ENCODE results near the gene LACTB. TPM values are rescaled to one million over a fixed set of nuclear protein-coding genes. Genes with fewer than 3 reads are reported as not detected.

The LACTB gene
- total RNA-seq, 4 donors from 2014 or later: 9.0 to 18.4 (median 16.5) TPM

- Histone ChIP-seq H3K27ac (no peak overlapping the region), H3K27me3 (no peaks in the 10 kb centered on the region), H3K4me3 (no peak overlapping the region), H3K4me1 (peaks cover 0 to 14% (median 8%) of the 10 kb centered on the region in 4 donors), H3K36me3 (no peaks in the 10 kb centered on the region), H3K9me3 (no peaks in the 10 kb centered on the region)
- WGBS, 2 donors: 93 to 96% methylated on average over 1 of the region's 1 CpG
- DNase-seq (ENCODE audit: low spot score in 2 of 2): no peak
- TF ChIP-seq CTCF (IDR thresholded peaks at IDR 0.05): no peak
- no peak for TF ChIP-seq POLR2A (IDR thresholded peaks at IDR 0.05)
- TF ChIP-seq EP300 (IDR thresholded peaks at IDR 0.05): no peak
These were observed 36.9 kb upstream of the LACTB start for GRCh38 chr15:63084806-63085205.

DNA sequence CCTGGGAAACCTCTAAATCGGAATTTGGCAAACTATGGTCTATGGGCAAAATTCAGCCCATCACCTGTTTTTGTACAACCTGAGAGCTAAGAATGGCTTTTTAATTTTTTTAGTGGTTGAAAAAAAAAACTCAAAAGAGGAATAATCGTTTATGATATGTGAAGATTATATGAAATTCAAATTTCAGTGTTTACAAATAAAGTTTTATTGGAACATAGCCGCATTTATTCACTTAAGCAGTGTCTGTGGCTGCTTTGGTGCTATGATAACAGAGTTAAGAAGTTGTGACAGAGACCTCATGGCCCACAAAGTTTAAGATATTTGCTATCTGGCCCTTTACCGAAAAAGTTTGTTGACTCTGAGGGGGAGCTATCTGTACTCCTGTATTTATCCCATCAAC lies 36.4 kb upstream of the LACTB start:
- Histone ChIP-seq H3K27me3 (no peaks in the 10 kb centered on the region), H3K4me3 (no peak overlapping the region), H3K9me3 (no peaks in the 10 kb centered on the region), H3K4me1 (peaks cover 0 to 14% (median 8%) of the 10 kb centered on the region in 4 donors), H3K36me3 (no peaks in the 10 kb centered on the region), H3K27ac (no peak overlapping the region)
- no peak for DNase-seq (ENCODE audit: low spot score in 2 of 2)
- no peak for TF ChIP-seq POLR2A (IDR thresholded peaks at IDR 0.05)
- TF ChIP-seq CTCF (IDR thresholded peaks at IDR 0.05): no peak
- TF ChIP-seq EP300 (IDR thresholded peaks at IDR 0.05): no peak
- 92 to 93% methylated on average over 4 of the region's 4 CpGs for WGBS, 2 donors

GRCh38 chr15:63086271-63086670 lies 35.4 kb upstream of the LACTB start:
- H3K27ac ChIP-seq: no peak overlapping the region
- WGBS, 2 donors: 85 to 90% methylated on average over 4 of the region's 4 CpGs
- no peaks in the 10 kb centered on the region for H3K27me3 ChIP-seq
- H3K4me1 ChIP-seq: peaks cover 0 to 14% (median 8%) of the 10 kb centered on the region in 4 donors
- H3K9me3 ChIP-seq: no peaks in the 10 kb centered on the region
- no peak overlapping the region for H3K4me3 ChIP-seq
- TF ChIP-seq CTCF (IDR thresholded peaks at IDR 0.05) (no peak), EP300 (IDR thresholded peaks at IDR 0.05) (no peak), POLR2A (IDR thresholded peaks at IDR 0.05) (no peak)
- no peaks in the 10 kb centered on the region for H3K36me3 ChIP-seq
- no peak for DNase-seq (ENCODE audit: low spot score in 2 of 2)

DNA sequence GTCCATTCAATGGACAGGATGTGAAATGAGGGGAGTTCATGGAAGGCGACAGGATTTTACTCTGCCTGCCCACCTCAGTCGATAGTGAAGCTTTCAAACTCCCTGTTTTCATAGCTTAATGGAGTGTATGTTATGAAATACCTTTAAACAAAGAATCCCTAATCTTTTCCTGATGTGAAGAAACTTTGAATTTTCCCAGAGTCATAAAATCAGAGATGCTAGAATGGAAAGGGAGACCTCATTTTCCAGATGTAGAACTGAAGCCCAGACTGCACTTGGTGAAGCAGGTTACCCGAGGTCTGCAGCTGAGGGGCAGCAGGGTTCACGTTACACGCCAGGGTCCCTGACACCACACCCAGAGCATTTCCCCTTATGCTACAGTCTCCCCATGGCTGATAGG lies 34.7 kb upstream of the LACTB start:
- Histone ChIP-seq H3K27me3 (no peaks in the 10 kb centered on the region), H3K27ac (no peak overlapping the region)
- 58 to 62% methylated on average over 5 of the region's 5 CpGs for WGBS, 2 donors

More for the DNA sequence above, 34.7 kb upstream of the LACTB start:
- H3K9me3 ChIP-seq: no peaks in the 10 kb centered on the region
- peaks cover 0 to 14% (median 8%) of the 10 kb centered on the region in 4 donors for H3K4me1 ChIP-seq
- TF ChIP-seq POLR2A (IDR thresholded peaks at IDR 0.05) (no peak), CTCF (IDR thresholded peaks at IDR 0.05) (no peak), EP300 (IDR thresholded peaks at IDR 0.05) (no peak)
- no peak for DNase-seq (ENCODE audit: low spot score in 2 of 2)
- H3K4me3 ChIP-seq: no peak overlapping the region
- no peaks in the 10 kb centered on the region for H3K36me3 ChIP-seq

Data from tibial nerve (tissue), 4 donors.